NCI-H460 (cell line): ENCODE measurements around the gene TRAF5. TPM values are rescaled to one million over a fixed set of nuclear protein-coding genes. Genes with fewer than 3 reads are reported as not detected.

ENCODE experiments used
- DNase-seq: peaks from one replicate; pipeline ENCODE4 v3.0.0-alpha.2; 2016; ENCODE audit warnings: low read depth; ENCODE audit errors: extremely low read depth
- total RNA-seq: library from RNA; depleted of rRNA; stranded (reverse); fragments of >200 nt; shearing (Covaris generic); gene quantifications from 2 replicates; pipeline ENCODE4 v1.2.3, GENCODE V29; 2014

TRAF5 gene
- total RNA-seq, 1 experiment from 2014 or later, result 15.1 TPM

DNA sequence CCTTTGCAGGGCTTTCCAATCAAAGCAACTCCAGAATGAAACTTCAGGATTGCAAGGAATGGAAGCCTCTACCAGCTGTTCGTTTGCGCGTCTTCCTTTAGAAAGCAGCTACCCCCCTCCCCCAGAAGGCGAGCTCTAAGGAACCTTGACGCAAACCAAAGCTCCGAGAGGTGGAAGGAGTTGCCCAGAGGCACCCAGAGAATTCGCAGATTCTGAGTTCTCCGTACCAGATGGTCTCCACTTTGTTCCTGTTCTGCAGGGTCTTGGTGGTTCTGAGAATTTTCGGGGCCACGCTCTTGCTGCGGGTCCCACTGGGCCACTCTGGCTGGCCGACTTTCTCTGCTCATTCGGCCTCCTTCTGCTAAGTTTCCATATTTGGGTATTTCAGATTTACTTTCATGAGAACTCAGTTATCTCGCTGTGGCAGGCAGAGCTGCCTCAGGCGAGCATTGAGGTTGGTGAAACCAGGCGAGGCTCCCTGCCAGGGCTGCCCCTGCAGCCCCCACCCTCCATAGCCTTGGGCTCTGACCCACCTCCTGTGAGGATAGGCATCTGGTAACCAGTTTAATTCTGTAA lies 801 bp downstream of the TRAF5 start:
- DNase-seq, result no peak

DNA sequence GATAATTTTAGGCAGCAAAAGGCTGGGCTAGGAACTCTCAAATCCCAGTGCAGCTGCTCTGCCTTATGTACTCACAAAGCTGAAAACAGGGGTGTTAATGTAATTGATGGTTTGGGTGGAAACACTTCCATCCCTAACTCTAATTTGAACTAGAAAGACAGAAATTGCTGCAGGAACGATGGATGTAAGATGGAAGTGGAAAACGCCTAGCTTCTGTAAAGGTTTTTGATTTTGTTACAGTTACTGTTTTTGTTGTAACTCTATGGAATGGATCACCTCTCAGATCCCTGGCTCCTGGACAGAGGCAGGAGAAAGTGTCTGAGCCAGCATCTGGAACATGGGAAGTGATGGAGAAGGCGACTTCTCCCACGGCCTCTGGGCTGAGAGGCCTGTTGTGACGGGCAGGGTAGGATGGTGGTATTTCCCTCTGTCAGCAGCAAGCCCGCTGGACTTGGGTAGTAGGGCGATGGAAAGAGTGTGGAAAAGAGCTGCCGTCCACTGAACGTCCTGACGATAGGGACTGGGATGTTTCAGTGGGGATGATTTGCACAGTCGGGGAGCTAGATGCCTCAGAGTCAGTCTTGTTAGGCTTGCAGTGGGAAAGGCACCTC lies 1.6 kb downstream of the TRAF5 start:
- DNase-seq, result no peak

DNA sequence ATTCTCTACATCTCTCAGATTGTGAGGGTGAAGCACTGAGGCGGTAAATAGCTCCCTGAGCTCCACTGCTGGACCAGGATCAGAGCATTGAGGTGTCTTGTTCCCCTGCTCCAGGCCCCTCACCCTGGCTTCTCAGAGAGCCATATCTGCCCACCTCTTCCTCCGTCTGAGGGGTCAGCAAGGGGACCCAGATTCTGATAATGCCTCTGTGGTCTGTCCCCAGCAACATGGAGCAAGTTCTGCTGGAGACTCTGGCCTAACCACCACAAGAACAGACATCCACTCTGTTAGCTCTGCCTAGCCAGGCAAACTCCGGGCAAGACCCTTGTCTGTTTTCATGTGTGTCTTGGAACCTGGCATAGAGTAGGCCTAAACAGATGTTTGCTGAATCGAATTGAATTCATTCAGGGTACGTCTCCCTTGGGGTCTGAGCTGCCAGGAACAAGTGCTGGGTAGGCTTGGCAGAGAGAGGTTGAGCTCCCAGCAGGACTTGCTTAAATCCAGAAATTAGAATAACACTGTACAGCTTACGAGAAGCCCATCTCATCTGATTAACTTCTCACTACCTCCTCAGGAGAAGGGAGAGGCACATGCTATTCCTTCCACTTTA lies 2.3 kb downstream of the TRAF5 start:
- no peak for DNase-seq

DNA sequence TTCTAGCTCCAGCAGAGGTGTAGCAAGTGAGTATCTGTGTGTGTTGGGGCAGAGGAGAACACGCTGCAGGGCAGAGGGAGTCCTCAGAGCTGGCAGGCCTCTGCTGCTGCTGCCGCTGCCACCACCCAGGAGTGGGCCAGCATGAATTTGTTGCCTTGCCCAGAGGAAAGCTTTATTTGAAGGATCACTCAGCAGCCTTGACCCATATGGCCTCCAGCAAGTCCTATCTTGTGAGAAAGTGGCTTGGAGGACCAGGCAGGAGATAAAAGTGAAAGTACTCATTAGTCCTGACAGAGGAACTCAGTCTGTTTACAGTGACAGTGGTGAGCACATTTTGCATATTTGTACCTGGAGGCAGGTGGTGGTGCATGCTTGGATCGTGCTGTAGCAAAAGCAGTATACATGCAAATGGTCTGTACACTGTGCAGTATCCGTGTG lies 3.1 kb downstream of the TRAF5 start:
- no peak for DNase-seq

DNA sequence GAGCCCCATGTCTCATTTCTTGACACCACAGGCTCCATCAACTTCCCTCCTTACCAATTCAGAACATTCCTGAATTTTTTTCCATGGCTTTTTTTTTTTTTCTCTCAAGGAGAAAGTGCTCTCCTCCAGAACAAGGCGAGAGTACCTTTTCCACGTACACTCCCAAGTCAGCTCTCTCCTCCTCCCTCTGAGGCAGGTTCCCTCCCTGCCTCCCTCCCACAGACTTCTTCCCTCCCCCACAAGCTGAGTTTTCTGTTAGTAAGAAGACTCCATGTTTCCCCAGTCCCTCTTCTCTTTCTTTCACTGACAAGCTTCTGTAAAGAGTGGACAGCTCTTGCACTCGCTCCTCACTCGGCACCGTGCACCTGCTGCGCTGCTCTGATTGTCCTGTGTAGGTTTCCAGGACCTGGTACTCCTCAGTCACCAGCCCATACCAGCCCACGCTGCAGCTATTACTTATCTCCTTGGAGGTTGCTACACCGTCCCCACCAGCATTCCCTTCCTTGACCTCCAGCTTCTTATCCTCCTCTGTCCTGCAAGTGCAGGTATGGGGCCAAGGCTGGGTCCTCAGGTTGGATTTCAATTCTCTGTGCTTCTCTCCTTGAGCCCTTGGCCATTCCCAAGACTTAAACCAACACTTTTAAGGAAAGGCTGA lies 3.8 kb downstream of the TRAF5 start:
- DNase-seq, result no peak

DNA sequence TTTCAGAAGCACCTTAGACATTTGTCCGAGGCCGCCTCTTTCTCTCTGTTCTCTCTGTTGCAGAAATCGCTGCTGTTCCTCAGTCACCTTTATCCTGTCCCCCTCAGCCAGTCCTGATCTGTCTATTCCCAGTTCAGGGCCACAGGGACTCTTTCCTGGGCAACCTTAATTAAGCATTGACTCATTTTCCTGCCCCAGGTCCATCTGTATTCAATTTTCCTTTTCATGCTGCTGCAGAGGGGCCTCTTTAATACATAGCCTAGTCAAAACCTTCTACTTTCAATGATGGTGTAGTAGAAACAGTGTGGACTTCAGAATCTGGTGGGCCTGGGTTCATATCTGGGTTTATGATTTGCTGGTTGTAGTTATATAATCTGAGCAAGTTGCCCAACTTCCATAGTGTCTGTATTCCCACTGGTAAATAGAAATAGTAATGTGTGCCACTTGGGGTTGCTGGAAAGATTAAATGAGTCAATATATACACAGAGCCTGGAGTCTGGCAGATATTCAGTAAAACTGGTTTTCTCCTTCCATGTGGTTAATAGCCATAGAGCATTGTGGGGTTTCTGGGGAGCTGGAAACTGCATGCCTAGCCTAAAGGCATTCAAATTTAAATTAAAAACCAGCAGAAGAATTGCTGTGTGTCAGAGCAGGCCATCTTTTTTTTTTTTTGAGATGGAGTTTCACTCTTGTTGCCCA lies 4.5 kb downstream of the TRAF5 start:
- no peak for DNase-seq

DNA sequence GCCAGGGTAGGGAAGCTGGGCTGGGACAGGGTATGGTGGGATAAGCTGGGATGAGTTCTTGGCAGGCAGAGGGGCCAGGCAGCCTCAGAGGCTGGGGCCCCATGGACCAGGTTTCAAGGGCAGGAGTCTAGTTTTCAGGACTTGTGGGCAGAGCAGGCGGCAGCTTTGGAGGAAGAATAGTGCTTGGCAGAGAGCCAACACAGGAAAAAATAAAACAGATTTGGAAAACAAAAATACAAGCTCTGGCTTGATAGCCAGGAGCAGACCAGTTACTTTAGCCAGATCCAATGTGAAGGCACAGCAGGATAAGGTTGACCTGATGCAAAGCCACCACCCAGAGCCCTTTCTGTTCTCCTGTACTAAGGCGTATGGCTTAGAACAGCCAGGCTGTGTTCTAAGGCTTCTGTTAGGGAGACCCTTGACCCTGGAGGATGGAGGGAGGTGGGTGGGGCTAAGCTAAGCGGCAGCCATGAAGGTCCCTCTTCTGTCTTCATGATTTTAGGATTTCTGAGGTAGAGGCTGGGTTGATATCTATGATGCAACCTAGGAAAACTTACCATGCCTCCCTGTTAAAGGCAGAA lies 5.5 kb downstream of the TRAF5 start:
- no peak for DNase-seq

DNA sequence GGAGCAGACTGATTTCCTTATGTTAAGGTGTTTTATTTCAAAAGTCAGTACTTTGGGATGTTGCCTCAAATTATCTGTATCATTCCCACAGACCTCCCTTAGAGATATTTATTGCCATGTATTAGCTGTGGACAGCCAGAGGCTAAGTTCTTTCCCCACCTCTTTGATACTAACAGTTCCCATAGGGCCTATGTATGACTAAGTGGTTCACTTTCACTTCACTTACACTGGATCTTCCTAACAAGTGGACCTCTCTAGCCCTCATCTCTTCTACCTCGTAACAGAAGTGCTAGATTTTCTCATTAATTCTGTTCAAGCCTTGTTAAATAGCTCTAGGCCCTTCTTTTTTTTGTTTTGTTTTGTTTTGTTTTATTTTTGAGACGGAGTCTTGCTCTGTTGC lies 6.2 kb downstream of the TRAF5 start:
- DNase-seq, result no peak

DNA sequence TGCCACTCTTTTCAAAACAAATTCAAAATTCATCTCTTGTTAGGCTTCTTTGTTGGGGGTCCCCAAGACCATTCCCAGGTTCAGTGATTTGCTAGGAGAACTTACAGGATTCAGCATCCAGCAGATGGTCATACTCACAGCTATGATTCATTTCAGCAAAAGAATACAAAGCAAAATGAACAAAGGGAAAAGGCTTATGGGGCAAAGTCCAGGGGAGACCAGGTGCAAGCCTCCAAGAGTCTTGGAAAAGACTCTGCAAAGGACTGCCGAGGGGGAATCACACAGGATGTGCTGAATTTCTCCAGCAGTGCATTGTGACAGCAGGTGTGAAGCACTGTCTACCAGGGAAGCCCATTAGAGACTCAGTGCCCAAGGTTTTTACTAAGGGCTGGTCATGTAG lies 7.3 kb downstream of the TRAF5 start:
- no peak for DNase-seq

DNA sequence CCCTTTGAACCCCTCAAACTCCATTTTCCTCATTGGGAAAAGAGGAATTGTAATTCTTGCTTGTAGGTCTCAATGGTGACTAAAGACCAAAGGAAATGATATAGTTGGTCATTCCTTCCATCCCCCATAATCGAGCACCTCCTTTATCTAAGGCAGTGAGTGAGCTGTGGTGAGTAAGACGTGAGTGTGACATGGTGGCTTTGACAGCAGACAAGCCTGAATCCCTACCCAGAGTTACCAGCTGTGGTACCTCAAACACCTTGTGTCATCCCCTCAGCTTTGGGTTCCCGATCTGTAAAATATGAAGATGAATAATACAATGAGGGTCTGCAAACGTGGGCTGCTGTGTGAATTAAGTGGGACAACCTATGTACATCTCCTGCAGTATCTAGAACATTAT lies 8.4 kb downstream of the TRAF5 start:
- no peak for DNase-seq

DNA sequence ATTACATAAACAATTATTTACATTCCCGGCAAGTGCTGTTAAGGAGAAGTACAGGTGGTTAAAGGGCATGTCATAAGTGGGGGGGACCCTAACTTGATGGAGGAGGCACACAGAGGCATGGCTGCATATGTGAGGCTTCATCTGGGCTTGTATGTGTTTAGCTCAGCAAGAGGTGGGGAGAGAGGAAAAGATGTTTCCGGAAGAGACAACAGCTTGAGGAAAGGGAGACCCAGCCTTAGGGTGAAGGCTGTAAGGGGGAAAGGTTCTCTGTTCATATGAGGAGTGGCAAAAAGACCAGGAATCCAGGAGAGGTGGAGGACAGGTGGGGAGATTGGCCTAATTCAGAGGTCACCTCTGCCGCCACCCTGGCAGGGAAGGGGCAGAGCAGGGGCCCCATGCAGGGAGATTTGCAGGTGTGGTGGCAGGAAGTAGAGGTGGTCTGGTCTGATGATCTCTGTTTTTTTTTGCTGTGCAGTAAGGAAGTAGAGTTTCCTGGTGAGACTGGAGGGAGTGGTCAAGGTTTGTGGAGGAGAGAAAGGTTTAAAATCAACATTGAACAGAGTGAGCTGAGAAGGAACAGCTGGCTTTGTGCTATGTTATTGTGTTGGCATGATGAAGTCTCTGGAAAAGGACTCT lies 9.0 kb downstream of the TRAF5 start:
- DNase-seq, result no peak

DNA sequence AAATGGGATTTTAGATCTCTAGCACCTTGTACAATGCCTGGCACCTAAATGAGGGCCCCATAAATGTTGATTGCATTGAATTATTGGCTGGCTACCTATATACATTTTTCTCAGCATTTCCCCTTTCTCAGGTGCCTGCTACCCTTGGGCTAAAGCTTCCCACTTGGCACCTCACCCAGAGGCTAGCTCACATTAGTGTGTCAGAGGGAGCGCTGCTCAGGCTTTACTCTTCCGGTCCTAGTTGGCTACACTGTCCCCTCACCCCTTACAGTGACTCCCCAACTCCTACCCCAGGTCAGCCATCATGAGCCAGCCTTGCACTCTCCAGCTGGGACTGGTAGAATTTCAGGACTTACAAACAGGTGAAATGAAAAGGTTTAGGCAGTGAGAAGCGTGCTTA lies 9.5 kb downstream of the TRAF5 start:
- DNase-seq, result no peak

DNA sequence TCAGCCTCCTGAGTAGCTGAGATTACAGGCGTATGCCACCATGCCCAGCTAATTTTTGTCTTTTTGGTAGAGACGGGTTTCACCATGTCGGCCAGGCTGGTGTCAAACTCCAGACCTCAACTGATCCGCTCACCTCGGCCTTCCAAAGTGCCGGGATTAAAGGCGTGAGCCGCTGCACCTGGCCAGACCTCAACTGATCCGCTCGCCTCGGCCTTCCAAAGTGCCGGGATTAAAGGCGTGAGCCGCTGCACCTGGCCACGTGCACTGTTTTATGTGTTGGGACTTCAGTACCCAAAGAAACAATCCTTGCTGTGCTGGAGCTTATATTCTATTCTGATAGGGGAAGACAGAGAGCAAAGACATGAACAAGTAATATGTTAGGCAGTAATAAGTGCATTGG lies 10.1 kb downstream of the TRAF5 start:
- no peak for DNase-seq

DNA sequence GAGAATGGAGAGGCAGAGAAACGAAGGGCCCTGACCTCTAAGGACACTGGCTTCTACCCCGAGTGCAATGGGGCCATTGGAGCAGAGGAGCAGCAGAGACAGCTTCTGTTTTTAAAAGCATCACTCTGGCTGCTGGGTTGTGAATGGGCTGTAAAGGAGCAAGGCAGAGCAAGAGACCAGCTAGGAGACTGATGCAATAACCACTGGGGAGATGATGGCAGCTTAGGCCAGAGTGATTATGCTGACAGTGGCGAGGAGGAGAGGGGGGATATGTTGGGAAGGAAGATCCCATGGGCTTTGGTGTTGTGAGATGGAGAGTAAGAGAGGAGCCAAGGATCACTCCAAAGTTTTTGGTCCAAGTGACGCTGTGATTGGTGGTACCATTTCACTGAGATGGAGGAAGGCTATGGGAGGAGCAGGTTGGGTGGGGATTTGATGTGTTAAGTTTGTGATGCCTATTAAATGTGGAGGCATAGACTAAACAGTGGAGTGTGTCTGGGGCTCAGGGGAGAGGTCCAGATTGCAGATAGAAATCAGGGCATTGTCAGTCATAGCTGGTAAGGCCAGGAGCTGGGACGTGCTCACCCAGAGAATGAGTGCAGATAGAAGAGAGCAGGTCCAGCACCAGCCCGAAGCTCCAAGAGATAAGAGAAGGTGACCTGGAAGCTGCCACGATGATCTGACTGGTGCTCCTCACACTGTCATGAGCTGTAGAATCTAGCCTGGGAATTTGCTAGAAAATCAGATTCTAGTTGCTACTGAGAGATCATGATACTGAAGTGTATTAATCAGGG lies 11.0 kb downstream of the TRAF5 start:
- no peak for DNase-seq

DNA sequence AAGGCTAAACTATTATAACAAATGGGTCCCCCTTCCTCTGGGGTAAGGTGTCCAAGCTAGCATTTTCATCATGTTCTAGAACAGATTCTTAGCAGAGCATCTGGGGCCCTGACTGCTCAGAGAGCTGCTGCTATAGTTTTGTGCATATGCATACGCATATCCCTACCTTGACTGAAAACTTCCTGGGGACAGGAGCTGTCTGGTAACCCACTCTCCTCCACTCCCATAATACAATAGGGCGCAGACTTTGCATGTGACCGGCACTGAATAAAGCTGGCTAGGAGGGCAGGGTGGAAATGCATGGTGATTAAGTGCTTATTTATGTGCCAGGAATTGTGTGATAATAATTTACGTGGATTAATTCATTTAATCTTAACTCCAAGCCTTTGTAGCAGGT lies 11.6 kb downstream of the TRAF5 start:
- no peak for DNase-seq

DNA sequence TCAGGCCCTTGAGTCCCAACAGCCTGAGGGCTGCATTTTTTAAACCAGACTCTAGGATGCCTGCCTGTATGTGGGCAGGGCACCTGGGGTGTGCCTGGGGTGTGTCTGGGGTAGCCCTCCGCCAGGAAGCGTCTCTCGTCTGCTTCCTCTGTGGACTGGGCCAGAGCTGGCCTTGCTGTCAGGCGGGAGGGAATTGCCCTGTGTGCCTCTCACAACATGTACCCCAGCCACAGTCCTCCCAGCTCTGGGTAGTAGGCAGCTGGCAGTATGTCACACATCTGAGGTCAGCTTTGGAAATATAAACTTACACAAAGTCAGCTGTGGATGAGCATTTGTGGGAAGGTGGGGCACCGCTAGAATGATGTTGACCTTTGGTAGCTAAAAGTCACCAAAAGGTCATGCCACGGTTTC lies 13.0 kb downstream of the TRAF5 start:
- no peak for DNase-seq

DNA sequence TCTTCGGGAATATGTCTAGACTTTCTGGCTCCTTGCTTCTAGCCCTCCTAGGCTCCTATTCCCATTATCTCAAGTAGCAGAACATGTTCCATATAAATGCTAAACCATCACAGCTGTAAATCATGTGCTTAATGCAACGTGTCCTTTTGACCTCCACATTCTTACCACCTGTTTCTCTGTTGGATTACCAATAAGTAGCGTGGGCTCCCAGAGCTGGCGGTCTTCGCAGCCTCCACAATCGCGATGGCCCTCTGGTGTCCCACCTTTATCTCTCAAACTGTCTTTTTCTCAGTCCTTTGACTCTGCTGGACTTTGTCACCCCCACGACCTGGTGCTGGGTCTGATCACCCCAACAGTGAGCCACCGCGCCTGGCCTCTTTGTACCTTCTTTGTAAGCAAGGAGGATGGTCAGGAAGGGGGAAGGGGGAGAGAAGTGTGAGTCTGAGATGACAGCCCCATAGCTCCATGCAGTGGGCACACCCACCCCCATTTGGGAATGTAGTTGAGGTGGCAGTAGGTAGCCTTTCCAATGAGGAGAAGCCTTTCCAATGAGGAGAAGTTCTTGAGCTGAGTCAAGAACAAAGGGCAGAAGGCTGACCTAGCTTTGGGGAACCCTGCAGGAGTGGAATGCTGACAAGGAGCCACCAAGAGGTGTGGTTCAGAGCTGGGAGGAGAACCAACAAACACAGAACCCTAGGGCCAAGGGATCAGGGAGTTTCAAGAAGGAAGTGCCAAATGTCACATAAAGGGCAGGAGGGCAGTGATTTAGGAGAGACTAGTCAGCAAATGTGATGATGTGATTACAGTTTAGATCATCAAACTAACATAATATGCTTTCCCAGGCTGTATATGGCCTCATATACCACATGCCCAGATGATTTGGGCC lies 14.2 kb downstream of the TRAF5 start:
- no peak for DNase-seq

DNA sequence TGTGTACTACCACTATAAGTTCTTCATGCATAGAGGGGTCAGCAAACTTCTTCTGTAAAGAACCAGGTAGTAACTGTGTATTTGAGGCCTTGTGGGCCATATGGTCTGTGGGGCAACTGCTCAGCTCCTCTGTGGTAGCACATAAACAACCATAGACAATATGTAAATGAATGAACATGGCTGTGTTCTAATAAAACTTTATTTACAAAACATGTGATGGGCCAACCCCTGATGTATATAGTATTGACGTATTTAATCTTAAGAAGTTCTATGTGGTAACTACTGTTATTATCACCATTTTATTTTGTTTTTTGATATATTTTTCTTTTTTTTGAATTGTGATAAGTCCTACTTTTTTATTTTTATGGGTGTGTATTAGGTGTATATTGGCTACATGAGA lies 15.4 kb downstream of the TRAF5 start:
- no peak for DNase-seq

DNA sequence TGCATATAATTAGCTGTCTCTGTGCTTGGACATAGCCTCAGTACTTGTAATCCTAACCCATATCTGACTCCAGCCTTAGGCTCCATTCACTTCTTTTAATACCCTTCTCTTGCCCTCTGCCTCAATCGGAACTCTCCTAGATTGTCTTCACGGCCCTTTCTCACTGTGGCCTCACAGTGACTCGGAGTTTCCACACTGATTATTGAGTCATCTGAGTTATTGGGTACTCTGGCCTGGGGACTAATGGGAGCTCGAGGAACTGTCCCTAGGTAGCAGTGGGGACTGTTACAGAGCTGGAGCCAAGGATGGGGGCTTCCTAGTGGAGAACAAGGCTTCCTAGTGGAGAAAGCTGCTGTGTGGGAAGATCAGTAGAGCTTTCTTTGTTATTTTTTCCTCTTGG lies 17.0 kb downstream of the TRAF5 start:
- DNase-seq, result no peak
